SK-N-SH (cell line): ENCODE measurements around the gene SYCN.

Experiments used
- CTCF ChIP-seq: fragments of 200-600 bp; sonication (generic); IDR thresholded peaks from 2 replicates; pipeline ENCODE4 v1.6.1; 2017; ENCODE audit warnings: antibody characterized with exemption, mild to moderate bottlenecking, moderate library complexity
- EP300 ChIP-seq, 2 experiments: IDR thresholded peaks; 2 replicates each; pipeline versions ENCODE4 v1.4.0 to v1.6.1; 2012; ENCODE audit warnings: borderline replicate concordance in 1 of 2, low read depth in 1 of 2, low read length in 1 of 2
- GABPA ChIP-seq: IDR thresholded peaks from 2 replicates; pipeline ENCODE4 v1.4.0; 2012; ENCODE audit warnings: low read depth, mild to moderate bottlenecking
- MEF2A ChIP-seq: IDR thresholded peaks from 2 replicates; pipeline ENCODE4 v1.4.0; 2012; ENCODE audit warnings: low read depth, borderline replicate concordance
- POLR2AphosphoS5 ChIP-seq: IDR thresholded peaks from 2 replicates; pipeline ENCODE4 v1.6.1; 2012; ENCODE audit warnings: low read depth, low read length
- RAD21 ChIP-seq: IDR thresholded peaks from 2 replicates; pipeline ENCODE4 v1.6.1; 2012; ENCODE audit warnings: mild to moderate bottlenecking, low read length
- YY1 ChIP-seq: IDR thresholded peaks from 2 replicates; pipeline ENCODE4 v1.4.0; 2012; ENCODE audit warnings: low read depth, mild to moderate bottlenecking
- TF ChIP-seq, protein P1 (sequence below): IDR thresholded peaks from 2 replicates; pipeline ENCODE4; 2012
- TF ChIP-seq, protein P2 (sequence below): IDR thresholded peaks from 2 replicates; pipeline ENCODE4 v1.4.0; 2012; ENCODE audit warnings: low read depth
- TF ChIP-seq, protein P3 (sequence below): IDR thresholded peaks from 2 replicates; pipeline ENCODE4 v1.6.1; 2012; ENCODE audit warnings: mild to moderate bottlenecking, low read depth, low read length, moderate library complexity

GRCh38 chr19:39203372-39204341 is at the start of gene SYCN:
- no peak for TF ChIP-seq YY1
- TF ChIP-seq, protein P1, sequence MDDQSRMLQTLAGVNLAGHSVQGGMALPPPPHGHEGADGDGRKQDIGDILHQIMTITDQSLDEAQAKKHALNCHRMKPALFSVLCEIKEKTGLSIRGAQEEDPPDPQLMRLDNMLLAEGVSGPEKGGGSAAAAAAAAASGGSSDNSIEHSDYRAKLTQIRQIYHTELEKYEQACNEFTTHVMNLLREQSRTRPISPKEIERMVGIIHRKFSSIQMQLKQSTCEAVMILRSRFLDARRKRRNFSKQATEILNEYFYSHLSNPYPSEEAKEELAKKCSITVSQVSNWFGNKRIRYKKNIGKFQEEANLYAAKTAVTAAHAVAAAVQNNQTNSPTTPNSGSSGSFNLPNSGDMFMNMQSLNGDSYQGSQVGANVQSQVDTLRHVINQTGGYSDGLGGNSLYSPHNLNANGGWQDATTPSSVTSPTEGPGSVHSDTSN: no peak
- TF ChIP-seq CTCF: no peak
- no peak for TF ChIP-seq POLR2AphosphoS5
- TF ChIP-seq, protein P2, sequence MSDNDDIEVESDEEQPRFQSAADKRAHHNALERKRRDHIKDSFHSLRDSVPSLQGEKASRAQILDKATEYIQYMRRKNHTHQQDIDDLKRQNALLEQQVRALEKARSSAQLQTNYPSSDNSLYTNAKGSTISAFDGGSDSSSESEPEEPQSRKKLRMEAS: no peak
- no peak for TF ChIP-seq GABPA
- TF ChIP-seq MEF2A: no peak
- no peak for TF ChIP-seq RAD21
- TF ChIP-seq, protein P3, sequence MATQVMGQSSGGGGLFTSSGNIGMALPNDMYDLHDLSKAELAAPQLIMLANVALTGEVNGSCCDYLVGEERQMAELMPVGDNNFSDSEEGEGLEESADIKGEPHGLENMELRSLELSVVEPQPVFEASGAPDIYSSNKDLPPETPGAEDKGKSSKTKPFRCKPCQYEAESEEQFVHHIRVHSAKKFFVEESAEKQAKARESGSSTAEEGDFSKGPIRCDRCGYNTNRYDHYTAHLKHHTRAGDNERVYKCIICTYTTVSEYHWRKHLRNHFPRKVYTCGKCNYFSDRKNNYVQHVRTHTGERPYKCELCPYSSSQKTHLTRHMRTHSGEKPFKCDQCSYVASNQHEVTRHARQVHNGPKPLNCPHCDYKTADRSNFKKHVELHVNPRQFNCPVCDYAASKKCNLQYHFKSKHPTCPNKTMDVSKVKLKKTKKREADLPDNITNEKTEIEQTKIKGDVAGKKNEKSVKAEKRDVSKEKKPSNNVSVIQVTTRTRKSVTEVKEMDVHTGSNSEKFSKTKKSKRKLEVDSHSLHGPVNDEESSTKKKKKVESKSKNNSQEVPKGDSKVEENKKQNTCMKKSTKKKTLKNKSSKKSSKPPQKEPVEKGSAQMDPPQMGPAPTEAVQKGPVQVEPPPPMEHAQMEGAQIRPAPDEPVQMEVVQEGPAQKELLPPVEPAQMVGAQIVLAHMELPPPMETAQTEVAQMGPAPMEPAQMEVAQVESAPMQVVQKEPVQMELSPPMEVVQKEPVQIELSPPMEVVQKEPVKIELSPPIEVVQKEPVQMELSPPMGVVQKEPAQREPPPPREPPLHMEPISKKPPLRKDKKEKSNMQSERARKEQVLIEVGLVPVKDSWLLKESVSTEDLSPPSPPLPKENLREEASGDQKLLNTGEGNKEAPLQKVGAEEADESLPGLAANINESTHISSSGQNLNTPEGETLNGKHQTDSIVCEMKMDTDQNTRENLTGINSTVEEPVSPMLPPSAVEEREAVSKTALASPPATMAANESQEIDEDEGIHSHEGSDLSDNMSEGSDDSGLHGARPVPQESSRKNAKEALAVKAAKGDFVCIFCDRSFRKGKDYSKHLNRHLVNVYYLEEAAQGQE: no peak
- no peak for TF ChIP-seq EP300 (IDR thresholded peaks at IDR 0.05; ENCODE audit: borderline replicate concordance in 1 of 2, low read depth in 1 of 2, low read length in 1 of 2)
